MM.1S (cell line): ENCODE measurements around the gene ZBTB7C.

Experiments
- DNase-seq: peaks from one replicate; pipeline ENCODE4 v3.0.0-alpha.2; 2015
- H2AFZ ChIP-seq: fragments of 300-600 bp; sonication (generic); 2 replicates; pipeline ENCODE4 v1.6.0; 2016; ENCODE audit warnings: antibody characterized with exemption, low read length
- H3F3A ChIP-seq: fragments of 300-600 bp; sonication (generic); 2 replicates; pipeline ENCODE4 v1.6.1; 2016; ENCODE audit warnings: mild to moderate bottlenecking, antibody characterized with exemption, low read length, moderate library complexity, mixed read lengths; ENCODE audit not compliant: insufficient read depth
- H3K27ac ChIP-seq: fragments of 300-600 bp; sonication (generic); 2 replicates; pipeline ENCODE4 v1.5.1; 2016; ENCODE audit warnings: mild to moderate bottlenecking, low read length
- H3K27me3 ChIP-seq: fragments of 300-600 bp; sonication (generic); replicated peaks from 2 replicates; pipeline ENCODE4 v1.6.0; 2016; ENCODE audit warnings: low read length; ENCODE audit not compliant: insufficient read depth
- H3K36me3 ChIP-seq: fragments of 300-600 bp; sonication (generic); replicated peaks from 2 replicates; pipeline ENCODE4 v1.6.1; 2016; ENCODE audit warnings: mild to moderate bottlenecking, low read length, mixed read lengths; ENCODE audit not compliant: insufficient read depth
- H3K4me1 ChIP-seq: fragments of 300-600 bp; sonication (generic); 2 replicates; pipeline ENCODE4 v1.6.1; 2016; ENCODE audit warnings: low read length, mixed read lengths
- H3K4me2 ChIP-seq: fragments of 300-600 bp; sonication (generic); 2 replicates; pipeline ENCODE4 v1.6.0; 2016; ENCODE audit warnings: low read depth, low read length
- H3K4me3 ChIP-seq: fragments of 300-600 bp; sonication (generic); 2 replicates; pipeline ENCODE4 v1.5.1; 2016; ENCODE audit warnings: low read length, mixed read lengths
- H3K79me2 ChIP-seq: fragments of 300-600 bp; sonication (generic); 2 replicates; pipeline ENCODE4 v1.6.1; 2016; ENCODE audit warnings: mixed run types, low read length, mixed read lengths
- H3K9ac ChIP-seq: fragments of 300-600 bp; sonication (generic); 2 replicates; pipeline ENCODE4 v1.6.1; 2016; ENCODE audit warnings: low read length, mixed read lengths
- H3K9me2 ChIP-seq: fragments of 300-600 bp; sonication (generic); replicated peaks from 2 replicates; pipeline ENCODE4 v1.6.1; 2016; ENCODE audit warnings: mild to moderate bottlenecking, low read length, mixed read lengths; ENCODE audit not compliant: insufficient read depth
- H3K9me3 ChIP-seq: fragments of 300-600 bp; sonication (generic); replicated peaks from 2 replicates; pipeline ENCODE4 v1.6.1; 2016; ENCODE audit warnings: mild to moderate bottlenecking, low read length, mixed read lengths; ENCODE audit not compliant: insufficient read depth
- H4K20me1 ChIP-seq: fragments of 300-600 bp; sonication (generic); 2 replicates; pipeline ENCODE4 v1.6.1; 2016; ENCODE audit warnings: mild to moderate bottlenecking, low read length, moderate library complexity, mixed read lengths; ENCODE audit not compliant: insufficient read depth
- CTCF ChIP-seq: fragments of 300-600 bp; sonication (generic); IDR thresholded peaks from 2 replicates; pipeline ENCODE4 v1.5.1; 2016; ENCODE audit warnings: antibody characterized with exemption, low read length, mixed read lengths
- EZH2 ChIP-seq: fragments of 300-600 bp; sonication (generic); optimal IDR thresholded peaks from 2 replicates; pipeline ENCODE3; 2017; ENCODE audit warnings: low read depth, mild to moderate bottlenecking, antibody characterized with exemption, low read length, mixed read lengths
- EZH2phosphoT487 ChIP-seq: fragments of 300-600 bp; sonication (generic); IDR thresholded peaks from 2 replicates; pipeline ENCODE4 v1.6.1; 2018; ENCODE audit warnings: antibody characterized with exemption, low read length

The ZBTB7C gene

GRCh38 chr18:48007955-48008701, 401.1 kb downstream of the ZBTB7C start:
- H3K27me3 ChIP-seq = no peaks in the 10 kb centered on the region
- TF ChIP-seq EZH2phosphoT487 (no peak), CTCF (peak; percentile 37), EZH2 (no peak)
- no peaks in the 10 kb centered on the region for H4K20me1 ChIP-seq
- no peaks in the 10 kb centered on the region for H3K9me3 ChIP-seq
- H3K9ac ChIP-seq = peak overlapping the region; percentile 13; the same call in 1 of the 2 replicates
- H3K79me2 ChIP-seq = no peaks in the 10 kb centered on the region
- H3K4me3 ChIP-seq = peak overlapping the region; percentile 71
- H3K4me2 ChIP-seq = peak overlapping the region; percentile 99
- no peaks in the 10 kb centered on the region for H3K36me3 ChIP-seq
- no peak overlapping the region for H3K27ac ChIP-seq
- H3F3A ChIP-seq = 0 out of 2 replicates have a peak, but pooled peaks cover 4% of the 10 kb centered on the region
- peak overlapping the region; percentile 94 for H2AFZ ChIP-seq
- DNase-seq = peak; percentile 82
- no peaks in the 10 kb centered on the region for H3K9me2 ChIP-seq
- peaks cover 3% of the 10 kb centered on the region; the same call in 1 of the 2 replicates for H3K4me1 ChIP-seq

- no peak overlapping the region for H3K4me2 ChIP-seq
- no peaks in the 10 kb centered on the region for H3K27me3 ChIP-seq
- peaks cover 3% of the 10 kb centered on the region; the same call in 1 of the 2 replicates for H3K4me1 ChIP-seq
- TF ChIP-seq CTCF (no peak), EZH2 (no peak), EZH2phosphoT487 (no peak)
- 0 out of 2 replicates have a peak, but pooled peaks cover 4% of the 10 kb centered on the region for H3F3A ChIP-seq
- H3K4me3 ChIP-seq = no peak overlapping the region
- no peak for DNase-seq
- no peaks in the 10 kb centered on the region for H4K20me1 ChIP-seq
- no peaks in the 10 kb centered on the region for H3K79me2 ChIP-seq
- no peak overlapping the region for H3K9ac ChIP-seq
- no peak overlapping the region for H3K27ac ChIP-seq
- H3K36me3 ChIP-seq = no peaks in the 10 kb centered on the region
- H3K9me2 ChIP-seq = no peaks in the 10 kb centered on the region
- no peaks in the 10 kb centered on the region for H3K9me3 ChIP-seq
- H2AFZ ChIP-seq = no peak overlapping the region; the same call in 1 of the 2 replicates
Observed at GRCh38 chr18:48007381-48007780, 401.8 kb downstream of the ZBTB7C start.

- no peak overlapping the region for H3K27ac ChIP-seq
- H3K27me3 ChIP-seq = no peaks in the 10 kb centered on the region
- no peak overlapping the region for H3K4me2 ChIP-seq
- H4K20me1 ChIP-seq = no peaks in the 10 kb centered on the region
- no peaks in the 10 kb centered on the region for H3K9me2 ChIP-seq
- no peak overlapping the region for H3K4me3 ChIP-seq
- no peak overlapping the region for H3K9ac ChIP-seq
- TF ChIP-seq CTCF (no peak), EZH2phosphoT487 (no peak), EZH2 (no peak)
- H3K4me1 ChIP-seq = peaks cover 3% of the 10 kb centered on the region; the same call in 1 of the 2 replicates
- DNase-seq = no peak
- no peaks in the 10 kb centered on the region for H3K36me3 ChIP-seq
- no peak overlapping the region for H2AFZ ChIP-seq
- H3K79me2 ChIP-seq = no peaks in the 10 kb centered on the region
- no peaks in the 10 kb centered on the region for H3K9me3 ChIP-seq
- H3F3A ChIP-seq = 0 out of 2 replicates have a peak, but pooled peaks cover 4% of the 10 kb centered on the region
Observed at GRCh38 chr18:48006415-48007175, 402.6 kb downstream of the ZBTB7C start.
